Caco-2 (cell line): Measurements from ENCODE around the gene SPDYE2. TPM values are rescaled to one million over a fixed set of nuclear protein-coding genes. Genes with fewer than 3 reads are reported as not detected.
"Not testable (repeated sequence)": the region's sequence is repeated elsewhere in the genome, so short reads cannot be mapped to it uniquely, and the experiment has no call there.

Source experiments
- BruUV-seq: library from RNA; stranded (reverse); fragments of 400-500 nt; replicated peaks from 2 replicates; lab custom pipeline; 2021; lab: Mats Ljungman, UMichigan
- CTCF ChIA-PET: fragments of 300-600 bp; sonication (Branson Sonifier 250); formaldehyde crosslinking; loops from one replicate; lab custom pipeline; 2022; ENCODE audit warnings: antibody characterized with exemption; lab: Charles Lee
- POLR2A ChIA-PET: fragments of 300-600 bp; sonication (Branson Sonifier 250); formaldehyde crosslinking; loops from one replicate; lab custom pipeline; 2022; ENCODE audit warnings: antibody characterized with exemption; lab: Charles Lee
- DNase-seq, 2 experiments: peaks; one replicate each; pipeline versions ENCODE4 v3.0.0 to v3.0.0-alpha.2; 2020 to 2022
- H3K27me3 ChIP-seq: replicated peaks from 2 replicates; pipeline ENCODE4 v1.6.0; 2011; ENCODE audit warnings: low read length; ENCODE audit not compliant: control insufficient read depth, insufficient read depth
- H3K36me3 ChIP-seq: 2 replicates; pipeline ENCODE4 v1.5.1; 2011; ENCODE audit warnings: low read length; ENCODE audit not compliant: control insufficient read depth, insufficient read depth
- H3K4me1 ChIP-seq: fragments of 250-450 bp; sonication (Bioruptor Pico); 2 replicates; pipeline ENCODE4 v1.5.1; 2020; ENCODE audit warnings: mild to moderate bottlenecking
- H3K4me3 ChIP-seq: 2 replicates; pipeline ENCODE4 v1.5.1; 2011; ENCODE audit warnings: low read depth, mild to moderate bottlenecking, control low read depth, low read length
- H3K9me3 ChIP-seq: fragments of 250-450 bp; sonication (Bioruptor Pico); 2 replicates; pipeline ENCODE4 v1.5.1; 2020; ENCODE audit warnings: mild to moderate bottlenecking, moderate library complexity
- H3K27ac Mint-ChIP-seq: one replicate; pipeline ENCODE4 v1.8.0; 2022; ENCODE audit warnings: mixed read lengths; ENCODE audit not compliant: unreplicated experiment
- H3K27me3 Mint-ChIP-seq: one replicate; pipeline ENCODE4 v1.8.0; 2022; ENCODE audit warnings: mixed read lengths; ENCODE audit not compliant: insufficient read depth, unreplicated experiment
- H3K36me3 Mint-ChIP-seq: one replicate; pipeline ENCODE4 v1.8.0; 2022; ENCODE audit warnings: mild to moderate bottlenecking, mixed read lengths; ENCODE audit not compliant: insufficient read depth, unreplicated experiment
- H3K4me1 Mint-ChIP-seq: one replicate; pipeline ENCODE4 v1.8.0; 2022; ENCODE audit warnings: low read depth, mixed read lengths; ENCODE audit not compliant: unreplicated experiment
- H3K4me3 Mint-ChIP-seq: one replicate; pipeline ENCODE4 v1.8.0; 2022; ENCODE audit warnings: mild to moderate bottlenecking, moderate library complexity, mixed read lengths; ENCODE audit not compliant: unreplicated experiment
- H3K9me3 Mint-ChIP-seq: one replicate; pipeline ENCODE4 v1.8.0; 2022; ENCODE audit warnings: mixed read lengths; ENCODE audit not compliant: unreplicated experiment
- intact Hi-C: fragments of 100-400 bp; cut with micrococcal nuclease; formaldehyde crosslinking; loops from one replicate; pipeline ENCODE4 v1.10.0; 2022; ENCODE audit not compliant: unreplicated experiment
- total RNA-seq: library from RNA; stranded (reverse); gene quantifications from 2 replicates; pipeline ENCODE4 v1.2.3, GENCODE V29; 2022

The SPDYE2 gene
- total RNA-seq, 1 experiment from 2014 or later, result not detected

GRCh38 chr7:102602317-102602716 lies 51.3 kb downstream of the SPDYE2 start:
- H3K4me3 Mint-ChIP-seq, H3K4me1 ChIP-seq, H3K27me3 Mint-ChIP-seq, H3K27me3 ChIP-seq, H3K4me3 ChIP-seq, DNase-seq, BruUV-seq, H3K9me3 Mint-ChIP-seq, H3K27ac Mint-ChIP-seq, CTCF ChIA-PET, intact Hi-C loops, H3K36me3 ChIP-seq, POLR2A ChIA-PET, H3K4me1 Mint-ChIP-seq, H3K9me3 ChIP-seq, H3K36me3 Mint-ChIP-seq: not testable (repeated sequence)

- H3K27me3 Mint-ChIP-seq, H3K9me3 Mint-ChIP-seq, DNase-seq, BruUV-seq, H3K27me3 ChIP-seq, H3K36me3 ChIP-seq, H3K4me1 ChIP-seq, intact Hi-C loops, H3K4me3 Mint-ChIP-seq, H3K36me3 Mint-ChIP-seq, H3K27ac Mint-ChIP-seq, POLR2A ChIA-PET, H3K4me3 ChIP-seq, H3K9me3 ChIP-seq, CTCF ChIA-PET, H3K4me1 Mint-ChIP-seq: not testable (repeated sequence)
Observed at GRCh38 chr7:102604431-102605145, 53.6 kb downstream of the SPDYE2 start.

- H3K27ac Mint-ChIP-seq, H3K27me3 Mint-ChIP-seq, H3K4me3 Mint-ChIP-seq, H3K27me3 ChIP-seq, H3K9me3 Mint-ChIP-seq, POLR2A ChIA-PET, intact Hi-C loops, H3K36me3 Mint-ChIP-seq, CTCF ChIA-PET, BruUV-seq, H3K4me3 ChIP-seq, H3K36me3 ChIP-seq, DNase-seq, H3K4me1 Mint-ChIP-seq, H3K9me3 ChIP-seq, H3K4me1 ChIP-seq: not testable (repeated sequence)
Observed at GRCh38 chr7:102606848-102607247, 55.8 kb downstream of the SPDYE2 start.

GRCh38 chr7:102609734-102610133 lies 58.7 kb downstream of the SPDYE2 start:
- CTCF ChIA-PET, H3K36me3 ChIP-seq, H3K9me3 ChIP-seq, H3K27me3 ChIP-seq, H3K4me3 Mint-ChIP-seq, H3K27ac Mint-ChIP-seq, POLR2A ChIA-PET, H3K4me3 ChIP-seq, H3K4me1 Mint-ChIP-seq, intact Hi-C loops, H3K4me1 ChIP-seq, DNase-seq, H3K27me3 Mint-ChIP-seq, BruUV-seq, H3K9me3 Mint-ChIP-seq, H3K36me3 Mint-ChIP-seq: not testable (repeated sequence)

GRCh38 chr7:102610441-102610840 lies 59.4 kb downstream of the SPDYE2 start:
- H3K27me3 Mint-ChIP-seq, H3K9me3 Mint-ChIP-seq, CTCF ChIA-PET, H3K36me3 ChIP-seq, H3K27ac Mint-ChIP-seq, intact Hi-C loops, H3K4me3 ChIP-seq, H3K9me3 ChIP-seq, H3K27me3 ChIP-seq, BruUV-seq, H3K4me3 Mint-ChIP-seq, POLR2A ChIA-PET, H3K4me1 ChIP-seq, H3K4me1 Mint-ChIP-seq, H3K36me3 Mint-ChIP-seq: not testable (repeated sequence)
- peak in 1 of 2 experiments; percentile 16 for DNase-seq

GRCh38 chr7:102611013-102611674 lies 60.1 kb downstream of the SPDYE2 start:
- H3K4me3 ChIP-seq, BruUV-seq, H3K4me1 ChIP-seq, CTCF ChIA-PET, H3K4me3 Mint-ChIP-seq, H3K4me1 Mint-ChIP-seq, H3K36me3 Mint-ChIP-seq, H3K9me3 ChIP-seq, H3K9me3 Mint-ChIP-seq, intact Hi-C loops, DNase-seq, H3K27ac Mint-ChIP-seq, H3K36me3 ChIP-seq, H3K27me3 Mint-ChIP-seq, H3K27me3 ChIP-seq, POLR2A ChIA-PET: not testable (repeated sequence)
